Measurements from ENCODE around the gene ADAMTSL3. TPM values are rescaled to one million over a fixed set of nuclear protein-coding genes. Genes with fewer than 3 reads are reported as not detected.
"Not testable (repeated sequence)": the region's sequence is repeated elsewhere in the genome, so short reads cannot be mapped to it uniquely, and the experiment has no call there.

The ADAMTSL3 gene
- total RNA-seq, 3 donors from 2014 or later: 2.2 to 52.1 (median 4.1) TPM

DNA sequence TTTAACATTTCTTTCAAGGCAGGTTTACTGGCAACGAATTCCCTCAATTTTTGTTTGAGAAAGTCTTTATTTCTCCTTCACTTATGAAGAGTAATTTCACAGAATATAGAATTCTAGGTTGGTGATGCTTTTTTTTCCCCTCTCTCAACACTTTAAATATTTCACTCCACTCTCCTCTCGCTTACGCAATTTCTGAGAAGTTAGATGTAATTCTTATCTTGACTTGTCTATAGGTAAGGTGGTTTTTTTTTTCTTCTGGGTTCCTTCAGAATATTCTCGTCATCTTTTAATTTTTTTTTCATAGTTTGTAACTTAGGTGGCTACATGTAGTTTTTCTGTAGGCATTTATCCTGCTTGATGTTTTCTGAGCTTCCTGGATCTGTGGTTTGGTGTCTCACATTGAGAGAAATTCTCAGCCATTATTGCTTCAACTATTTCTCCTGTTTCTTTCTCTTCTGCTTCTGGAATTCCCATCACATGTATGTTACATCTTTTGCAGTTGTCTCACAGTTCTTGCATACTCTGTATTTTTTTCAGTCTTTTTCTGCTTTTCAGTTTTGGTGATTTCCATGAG lies 392.2 kb downstream of the ADAMTSL3 start:
- intact Hi-C loops (cut with DNase I, micrococcal nuclease): no loop called here
- ATAC-seq: no peak
- TF ChIP-seq, protein P1, sequence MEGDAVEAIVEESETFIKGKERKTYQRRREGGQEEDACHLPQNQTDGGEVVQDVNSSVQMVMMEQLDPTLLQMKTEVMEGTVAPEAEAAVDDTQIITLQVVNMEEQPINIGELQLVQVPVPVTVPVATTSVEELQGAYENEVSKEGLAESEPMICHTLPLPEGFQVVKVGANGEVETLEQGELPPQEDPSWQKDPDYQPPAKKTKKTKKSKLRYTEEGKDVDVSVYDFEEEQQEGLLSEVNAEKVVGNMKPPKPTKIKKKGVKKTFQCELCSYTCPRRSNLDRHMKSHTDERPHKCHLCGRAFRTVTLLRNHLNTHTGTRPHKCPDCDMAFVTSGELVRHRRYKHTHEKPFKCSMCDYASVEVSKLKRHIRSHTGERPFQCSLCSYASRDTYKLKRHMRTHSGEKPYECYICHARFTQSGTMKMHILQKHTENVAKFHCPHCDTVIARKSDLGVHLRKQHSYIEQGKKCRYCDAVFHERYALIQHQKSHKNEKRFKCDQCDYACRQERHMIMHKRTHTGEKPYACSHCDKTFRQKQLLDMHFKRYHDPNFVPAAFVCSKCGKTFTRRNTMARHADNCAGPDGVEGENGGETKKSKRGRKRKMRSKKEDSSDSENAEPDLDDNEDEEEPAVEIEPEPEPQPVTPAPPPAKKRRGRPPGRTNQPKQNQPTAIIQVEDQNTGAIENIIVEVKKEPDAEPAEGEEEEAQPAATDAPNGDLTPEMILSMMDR (IDR thresholded peaks at IDR 0.05): no peak
- Histone ChIP-seq H3K4me3 (no peak overlapping the region), H3K9me3 (peaks cover 6% of the 10 kb centered on the region), H3K36me3 (ENCODE audit: low read depth) (no peaks in the 10 kb centered on the region), H3K4me1 (ENCODE audit: low read depth) (no peaks in the 10 kb centered on the region)
- no peak for DNase-seq

GRCh38 chr15:84049480-84049879 lies 395.6 kb downstream of the ADAMTSL3 start:
- H3K9me3 ChIP-seq; H3K4me1 ChIP-seq (ENCODE audit: low read depth); H3K4me3 ChIP-seq; H3K36me3 ChIP-seq (ENCODE audit: low read depth); intact Hi-C loops (cut with DNase I, micrococcal nuclease); DNase-seq; ATAC-seq: not testable (repeated sequence)

DNA sequence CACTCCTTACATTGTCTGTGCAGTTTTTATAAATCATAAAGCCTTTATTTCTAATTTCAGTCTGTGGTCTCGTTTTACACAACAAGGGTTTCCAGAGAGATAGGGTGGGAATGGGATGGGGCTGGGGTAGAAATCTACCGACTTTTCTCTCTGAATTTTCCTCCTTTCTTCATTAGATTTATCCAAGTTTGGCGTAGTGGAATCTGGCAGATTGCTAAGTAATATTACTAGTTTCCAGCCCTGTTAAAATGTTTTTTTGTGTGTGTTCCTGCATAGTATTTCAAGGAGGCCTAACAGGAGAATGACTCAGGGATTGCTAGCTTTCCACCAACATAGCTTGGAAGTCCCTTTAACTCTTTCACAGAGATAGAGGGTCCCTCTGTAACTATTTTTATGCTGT lies 396.2 kb downstream of the ADAMTSL3 start:
- Histone ChIP-seq H3K4me1 (ENCODE audit: low read depth) (no peaks in the 10 kb centered on the region), H3K4me3 (no peak overlapping the region), H3K36me3 (ENCODE audit: low read depth) (no peaks in the 10 kb centered on the region), H3K9me3 (peaks cover 6% of the 10 kb centered on the region)
- ATAC-seq (no peak), DNase-seq (no peak)
- TF ChIP-seq, protein P1 (IDR thresholded peaks at IDR 0.05): no peak
- intact Hi-C loops (cut with DNase I, micrococcal nuclease): no loop called here

GRCh38 chr15:84051146-84051545 lies 397.2 kb downstream of the ADAMTSL3 start:
- H3K4me3 ChIP-seq; H3K9me3 ChIP-seq; H3K36me3 ChIP-seq (ENCODE audit: low read depth); H3K4me1 ChIP-seq (ENCODE audit: low read depth); ATAC-seq; DNase-seq; intact Hi-C loops (cut with DNase I, micrococcal nuclease): not testable (repeated sequence)

DNA sequence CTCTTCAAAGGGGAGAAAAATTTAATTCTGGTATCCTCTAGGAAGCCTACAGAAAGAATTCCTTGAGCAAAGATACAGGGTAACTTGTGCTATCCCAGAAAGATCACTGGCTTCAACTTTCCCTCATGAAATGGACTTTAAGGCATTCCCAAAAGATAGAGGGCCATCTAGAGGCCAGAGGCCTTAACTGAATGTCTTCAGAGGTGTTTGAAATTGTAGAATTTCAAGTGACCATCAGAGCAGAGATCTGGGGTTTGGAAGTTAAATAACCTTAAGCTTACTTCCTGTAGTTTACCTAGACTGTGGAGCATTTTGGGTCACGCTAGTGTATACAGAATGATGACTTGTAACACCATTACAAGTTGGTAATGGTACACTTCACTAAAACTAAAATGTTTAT lies 400.6 kb downstream of the ADAMTSL3 start:
- intact Hi-C loops (cut with DNase I, micrococcal nuclease); H3K4me3 ChIP-seq; H3K4me1 ChIP-seq (ENCODE audit: low read depth); H3K36me3 ChIP-seq (ENCODE audit: low read depth); DNase-seq; ATAC-seq; H3K9me3 ChIP-seq: not testable (repeated sequence)

DNA sequence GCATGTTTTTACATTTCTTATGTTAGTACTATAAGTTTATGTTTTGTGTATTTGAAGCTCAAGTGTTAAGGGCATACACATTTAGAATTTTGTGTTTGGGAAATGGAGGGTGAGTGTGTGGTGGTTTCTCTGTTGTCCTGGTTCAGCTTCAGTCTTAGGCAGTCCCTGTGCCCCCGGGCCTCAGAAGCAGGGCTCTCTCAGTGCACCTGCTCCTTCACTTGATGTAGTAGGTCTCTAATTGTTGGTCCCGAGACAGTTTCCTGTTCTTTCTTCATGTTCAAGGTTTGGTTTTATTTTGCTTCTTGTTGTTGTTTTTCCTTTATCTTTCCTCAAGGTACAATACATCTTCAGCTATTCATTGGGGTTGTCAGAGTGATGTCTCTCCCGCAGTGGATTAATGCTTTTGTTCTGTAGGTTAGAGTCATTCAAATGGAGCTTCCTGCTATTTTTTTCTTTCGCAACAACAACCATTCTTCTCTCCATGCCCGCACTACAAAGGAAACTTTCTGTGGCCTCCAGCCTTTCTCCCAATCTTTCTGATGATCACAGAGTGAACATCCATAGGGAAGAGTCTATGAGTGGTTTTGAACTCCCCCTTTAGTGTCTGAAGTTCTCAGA lies 403.9 kb downstream of the ADAMTSL3 start:
- no peak for ATAC-seq
- TF ChIP-seq, protein P1 (IDR thresholded peaks at IDR 0.05): no peak
- intact Hi-C loops (cut with DNase I, micrococcal nuclease): no loop called here

GRCh38 chr15:84063674-84064073 lies 409.8 kb downstream of the ADAMTSL3 start:
- H3K4me1 ChIP-seq (ENCODE audit: low read depth); H3K4me3 ChIP-seq; DNase-seq; intact Hi-C loops (cut with DNase I, micrococcal nuclease); H3K36me3 ChIP-seq (ENCODE audit: low read depth); ATAC-seq: not testable (repeated sequence)
- peaks cover 13% of the 10 kb centered on the region for H3K9me3 ChIP-seq

More for the DNA sequence above, 403.9 kb downstream of the ADAMTSL3 start:
- DNase-seq: no peak
- no peak overlapping the region for H3K4me3 ChIP-seq
- H3K9me3 ChIP-seq: peaks cover 3% of the 10 kb centered on the region
- H3K4me1 ChIP-seq (ENCODE audit: low read depth): no peaks in the 10 kb centered on the region
- H3K36me3 ChIP-seq (ENCODE audit: low read depth): no peaks in the 10 kb centered on the region

- H3K36me3 ChIP-seq (ENCODE audit: low read depth); DNase-seq; intact Hi-C loops (cut with DNase I, micrococcal nuclease); H3K9me3 ChIP-seq; H3K4me3 ChIP-seq; H3K4me1 ChIP-seq (ENCODE audit: low read depth); ATAC-seq: not testable (repeated sequence)
Observed at GRCh38 chr15:84068674-84069073, 414.8 kb downstream of the ADAMTSL3 start.

DNA sequence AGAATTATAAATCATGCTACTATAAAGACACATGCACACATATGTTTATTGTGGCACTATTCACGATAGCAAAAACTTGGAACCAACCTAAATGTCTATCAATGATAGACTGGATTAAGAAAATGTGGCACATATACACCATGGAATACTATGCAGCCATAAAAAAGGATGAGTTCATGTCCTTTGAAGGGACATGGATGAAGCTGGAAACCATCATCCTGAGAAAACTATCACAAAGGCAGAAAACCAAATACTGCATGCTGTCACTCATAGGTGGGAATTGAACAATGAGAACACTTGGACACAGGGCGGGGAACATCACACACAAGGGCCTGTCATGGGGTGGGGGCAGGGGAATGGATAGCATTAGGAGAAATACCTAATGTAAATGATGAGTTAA lies 424.1 kb downstream of the ADAMTSL3 start:
- H3K9me3 ChIP-seq; H3K36me3 ChIP-seq (ENCODE audit: low read depth); H3K4me1 ChIP-seq (ENCODE audit: low read depth); DNase-seq; ATAC-seq; H3K4me3 ChIP-seq; intact Hi-C loops (cut with DNase I, micrococcal nuclease): not testable (repeated sequence)

DNA sequence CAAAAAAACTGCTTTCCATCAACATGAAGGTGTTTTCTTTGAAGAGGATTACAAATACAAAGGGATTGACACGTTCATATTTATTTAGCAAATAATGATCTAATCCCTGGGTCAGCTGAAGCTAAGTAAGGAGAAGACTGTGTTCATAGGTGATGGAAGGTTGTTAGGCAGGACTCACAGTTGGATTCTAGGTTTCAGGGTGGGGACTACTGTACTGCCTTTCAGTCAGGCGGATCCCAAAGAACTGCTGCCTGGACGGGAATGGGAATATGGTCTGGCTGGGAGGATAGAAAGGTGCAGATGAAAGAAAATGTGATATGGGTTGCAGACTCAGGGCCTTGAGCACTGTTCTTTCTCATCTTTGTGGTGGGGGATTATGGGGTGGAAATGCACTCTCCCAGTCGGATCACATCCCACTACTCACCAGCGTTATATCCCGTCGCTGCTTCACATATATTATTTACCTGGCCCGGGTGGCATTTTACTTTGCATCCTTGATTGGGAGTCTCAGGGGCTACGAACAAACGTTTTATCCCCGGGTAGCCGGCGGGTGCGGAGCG lies 425.5 kb downstream of the ADAMTSL3 start:
- H3K4me3 ChIP-seq; ATAC-seq; H3K9me3 ChIP-seq; DNase-seq; intact Hi-C loops (cut with DNase I, micrococcal nuclease); H3K4me1 ChIP-seq (ENCODE audit: low read depth); H3K36me3 ChIP-seq (ENCODE audit: low read depth): not testable (repeated sequence)
